ENCODE data around the gene PLA2G2E. TPM values are rescaled to one million over a fixed set of nuclear protein-coding genes. Genes with fewer than 3 reads are reported as not detected.

PLA2G2E gene
- total and polyA plus RNA-seq, 4 donors = not detected

- Histone ChIP-seq H3K27me3 (ENCODE audit: control insufficient read depth in 1 of 2, insufficient read depth in 2 of 2, low read length in 1 of 2) (no peaks in the 10 kb centered on the region), H3K9me3 (ENCODE audit: control insufficient read depth, low read length) (peaks cover 2% of the 10 kb centered on the region), H3K4me3 (ENCODE audit: low read length in 2 of 2) (no peak overlapping the region), H3K4me1 (ENCODE audit: control insufficient read depth in 1 of 2, insufficient read depth in 2 of 2, low read length in 2 of 2) (no peaks in the 10 kb centered on the region), H3K36me3 (ENCODE audit: control insufficient read depth in 1 of 2, insufficient read depth in 2 of 2, low read length in 1 of 2) (no peaks in the 10 kb centered on the region), H3K27ac (ENCODE audit: low read depth in 1 of 2, low read length in 2 of 2) (no peak overlapping the region)
- ATAC-seq (ENCODE audit: low FRiP score) = no peak
- DNase-seq = no peak
- 70 to 74% methylated on average over 11 of the region's 11 CpGs for WGBS, 2 donors
- intact Hi-C loops (cut with DNase I) = no loop called here
Observed at GRCh38 chr1:19955534-19956170, 32.2 kb upstream of the PLA2G2E start.

DNA sequence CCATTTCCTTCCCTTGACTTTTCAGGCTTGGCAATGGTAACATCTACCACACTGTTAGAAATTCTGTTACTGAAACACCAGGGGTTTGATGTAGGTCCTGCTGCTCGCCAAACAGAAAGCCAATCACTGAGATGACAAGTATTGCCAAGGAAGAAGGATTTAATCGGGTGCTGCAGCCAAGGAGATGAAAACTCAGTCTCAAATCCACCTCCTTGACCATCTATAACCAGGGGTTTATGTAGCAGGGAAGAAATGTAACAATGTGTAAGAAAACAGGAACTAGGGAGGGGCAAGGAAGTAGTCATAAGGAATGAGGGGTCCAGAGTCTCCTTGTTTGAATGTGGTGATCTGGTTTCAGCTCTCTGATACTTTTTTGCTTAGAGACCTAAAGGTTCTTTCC, 30.6 kb upstream of the PLA2G2E start:
- no peaks in the 10 kb centered on the region for H3K36me3 ChIP-seq (ENCODE audit: control insufficient read depth in 1 of 2, insufficient read depth in 2 of 2, low read length in 1 of 2)
- H3K4me3 ChIP-seq (ENCODE audit: low read length in 2 of 2) = no peak overlapping the region
- intact Hi-C loops (cut with DNase I) = no loop called here
- no peaks in the 10 kb centered on the region for H3K4me1 ChIP-seq (ENCODE audit: control insufficient read depth in 1 of 2, insufficient read depth in 2 of 2, low read length in 2 of 2)
- H3K9me3 ChIP-seq (ENCODE audit: control insufficient read depth, low read length) = peaks cover 2% of the 10 kb centered on the region
- WGBS, 2 donors = 83% methylated on average over 2 of the region's 2 CpGs
- no peak overlapping the region for H3K27ac ChIP-seq (ENCODE audit: low read depth in 1 of 2, low read length in 2 of 2)
- no peak for ATAC-seq (ENCODE audit: low FRiP score)
- DNase-seq = no peak
- no peaks in the 10 kb centered on the region for H3K27me3 ChIP-seq (ENCODE audit: control insufficient read depth in 1 of 2, insufficient read depth in 2 of 2, low read length in 1 of 2)

DNA sequence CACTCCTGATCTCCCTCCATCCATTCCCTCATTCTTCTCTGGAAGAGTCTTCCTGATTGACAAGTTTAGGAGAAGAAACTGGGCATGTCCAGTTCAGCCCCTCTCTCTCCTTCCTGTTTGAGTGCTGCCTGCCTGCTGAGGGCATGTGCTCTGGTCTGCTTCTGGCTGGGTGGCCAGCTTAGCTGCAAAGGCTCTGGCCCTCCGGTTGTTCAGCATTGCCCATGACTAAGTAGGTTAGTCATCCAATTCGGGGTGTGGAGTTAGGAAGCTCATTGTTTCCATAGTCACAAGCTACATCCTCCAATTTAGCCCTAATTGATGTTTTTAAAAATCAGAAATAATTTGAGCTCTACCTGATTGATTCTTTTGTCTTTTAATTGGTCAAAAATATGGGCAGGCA, 25.6 kb upstream of the PLA2G2E start:
- intact Hi-C loops (cut with DNase I) = no loop called here
- peaks cover 0 to 2% of the 10 kb centered on the region in 2 donors for H3K27me3 ChIP-seq (ENCODE audit: control insufficient read depth in 1 of 2, insufficient read depth in 2 of 2, low read length in 1 of 2)
- DNase-seq (no peak), ATAC-seq (ENCODE audit: low FRiP score) (no peak)
- H3K9me3 ChIP-seq (ENCODE audit: control insufficient read depth, low read length) = peaks cover 2% of the 10 kb centered on the region
- no peak overlapping the region for H3K4me3 ChIP-seq (ENCODE audit: low read length in 2 of 2)
- 54 to 59% methylated on average over 2 of the region's 2 CpGs for WGBS, 2 donors
- H3K27ac ChIP-seq (ENCODE audit: low read depth in 1 of 2, low read length in 2 of 2) = no peak overlapping the region
- no peaks in the 10 kb centered on the region for H3K4me1 ChIP-seq (ENCODE audit: control insufficient read depth in 1 of 2, insufficient read depth in 2 of 2, low read length in 2 of 2)
- no peaks in the 10 kb centered on the region for H3K36me3 ChIP-seq (ENCODE audit: control insufficient read depth in 1 of 2, insufficient read depth in 2 of 2, low read length in 1 of 2)

GRCh38 chr1:19946971-19947370, 23.6 kb upstream of the PLA2G2E start:
- ATAC-seq (ENCODE audit: low FRiP score) = no peak
- Histone ChIP-seq H3K4me1 (ENCODE audit: control insufficient read depth in 1 of 2, insufficient read depth in 2 of 2, low read length in 2 of 2) (no peaks in the 10 kb centered on the region), H3K9me3 (ENCODE audit: control insufficient read depth, low read length) (no peaks in the 10 kb centered on the region), H3K4me3 (ENCODE audit: low read length in 2 of 2) (no peak overlapping the region), H3K36me3 (ENCODE audit: control insufficient read depth in 1 of 2, insufficient read depth in 2 of 2, low read length in 1 of 2) (no peaks in the 10 kb centered on the region), H3K27ac (ENCODE audit: low read depth in 1 of 2, low read length in 2 of 2) (no peak overlapping the region), H3K27me3 (ENCODE audit: control insufficient read depth in 1 of 2, insufficient read depth in 2 of 2, low read length in 1 of 2) (peaks cover 0 to 2% of the 10 kb centered on the region in 2 donors)
- DNase-seq = no peak
- 63 to 65% methylated on average over 3 of the region's 3 CpGs for WGBS, 2 donors
- intact Hi-C loops (cut with DNase I) = no loop called here

DNA sequence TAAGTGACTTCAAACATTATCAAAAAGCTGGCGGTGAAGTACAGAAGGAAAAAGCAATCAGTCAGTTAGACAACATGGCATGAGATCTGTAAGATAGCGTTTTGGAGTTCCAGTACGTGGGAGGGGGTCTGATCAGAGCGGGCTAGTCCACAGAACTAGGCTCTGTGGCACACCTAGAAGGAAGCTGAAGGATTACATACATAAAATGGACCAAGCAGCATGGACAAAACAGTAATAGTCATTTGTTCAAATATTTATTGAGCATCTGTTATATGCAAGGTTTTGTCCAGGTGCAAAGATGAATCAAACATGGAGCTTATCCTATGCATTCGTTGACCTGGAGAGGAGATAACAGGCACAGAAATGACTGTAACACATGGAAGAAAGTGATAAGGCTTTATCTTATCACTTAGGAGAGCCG, 22.9 kb upstream of the PLA2G2E start:
- no peaks in the 10 kb centered on the region for H3K9me3 ChIP-seq (ENCODE audit: control insufficient read depth, low read length)
- intact Hi-C loops (cut with DNase I) = no loop called here
- no peak overlapping the region for H3K4me3 ChIP-seq (ENCODE audit: low read length in 2 of 2)
- H3K4me1 ChIP-seq (ENCODE audit: control insufficient read depth in 1 of 2, insufficient read depth in 2 of 2, low read length in 2 of 2) = no peaks in the 10 kb centered on the region
- H3K36me3 ChIP-seq (ENCODE audit: control insufficient read depth in 1 of 2, insufficient read depth in 2 of 2, low read length in 1 of 2) = no peaks in the 10 kb centered on the region
- no peak for ATAC-seq (ENCODE audit: low FRiP score)
- no peak overlapping the region for H3K27ac ChIP-seq (ENCODE audit: low read depth in 1 of 2, low read length in 2 of 2)
- H3K27me3 ChIP-seq (ENCODE audit: control insufficient read depth in 1 of 2, insufficient read depth in 2 of 2, low read length in 1 of 2) = peaks cover 0 to 2% of the 10 kb centered on the region in 2 donors
- WGBS, 2 donors = 46 to 56% methylated on average over 6 of the region's 6 CpGs
- DNase-seq = no peak

- WGBS, 2 donors = 19 to 28% methylated on average over 2 of the region's 2 CpGs
- intact Hi-C loops (cut with DNase I) = no loop called here
- Histone ChIP-seq H3K27ac (ENCODE audit: low read depth in 1 of 2, low read length in 2 of 2) (no peak overlapping the region), H3K36me3 (ENCODE audit: control insufficient read depth in 1 of 2, insufficient read depth in 2 of 2, low read length in 1 of 2) (no peaks in the 10 kb centered on the region), H3K9me3 (ENCODE audit: control insufficient read depth, low read length) (peaks cover 2% of the 10 kb centered on the region), H3K27me3 (ENCODE audit: control insufficient read depth in 1 of 2, insufficient read depth in 2 of 2, low read length in 1 of 2) (peaks cover 0 to 2% of the 10 kb centered on the region in 2 donors), H3K4me3 (ENCODE audit: low read length in 2 of 2) (no peak overlapping the region), H3K4me1 (ENCODE audit: control insufficient read depth in 1 of 2, insufficient read depth in 2 of 2, low read length in 2 of 2) (no peaks in the 10 kb centered on the region)
- ATAC-seq (ENCODE audit: low FRiP score) (no peak), DNase-seq (no peak)
Observed at GRCh38 chr1:19945914-19946313, 22.5 kb upstream of the PLA2G2E start.

DNA sequence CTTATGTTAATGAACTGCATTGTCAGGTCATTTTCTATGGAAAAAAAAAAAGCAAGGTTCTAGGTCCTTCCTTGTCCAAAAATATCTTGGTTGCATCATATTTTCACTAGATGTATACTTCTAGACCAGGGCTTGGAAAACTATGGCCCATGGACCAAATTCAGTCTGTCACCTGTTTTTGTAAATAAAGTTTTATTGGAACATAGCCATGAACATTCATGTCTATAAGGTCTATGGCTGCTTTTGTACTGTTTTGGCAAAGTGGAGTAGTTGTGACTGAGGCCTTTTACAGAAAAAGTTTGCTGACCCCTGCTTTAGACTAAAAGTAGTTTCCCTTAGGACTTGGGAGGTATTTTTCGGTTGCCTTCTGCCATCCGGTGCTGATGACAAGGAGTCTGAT, 19.2 kb upstream of the PLA2G2E start:
- H3K4me1 ChIP-seq (ENCODE audit: control insufficient read depth in 1 of 2, insufficient read depth in 2 of 2, low read length in 2 of 2) = no peaks in the 10 kb centered on the region
- no peak overlapping the region for H3K4me3 ChIP-seq (ENCODE audit: low read length in 2 of 2)
- H3K36me3 ChIP-seq (ENCODE audit: control insufficient read depth in 1 of 2, insufficient read depth in 2 of 2, low read length in 1 of 2) = no peaks in the 10 kb centered on the region
- ATAC-seq (ENCODE audit: low FRiP score) (no peak), DNase-seq (no peak)
- H3K9me3 ChIP-seq (ENCODE audit: control insufficient read depth, low read length) = peaks cover 3% of the 10 kb centered on the region
- intact Hi-C loops (cut with DNase I) = no loop called here
- no peaks in the 10 kb centered on the region for H3K27me3 ChIP-seq (ENCODE audit: control insufficient read depth in 1 of 2, insufficient read depth in 2 of 2, low read length in 1 of 2)
- 86 to 87% methylated on average over 2 of the region's 2 CpGs for WGBS, 2 donors
- H3K27ac ChIP-seq (ENCODE audit: low read depth in 1 of 2, low read length in 2 of 2) = no peak overlapping the region

- 47 to 56% methylated on average over 3 of the region's 3 CpGs for WGBS, 2 donors
- no peak for ATAC-seq (ENCODE audit: low FRiP score)
Observed at GRCh38 chr1:19942088-19942487, 18.7 kb upstream of the PLA2G2E start.

GRCh38 chr1:19941206-19941568, 17.8 kb upstream of the PLA2G2E start:
- Histone ChIP-seq H3K36me3 (ENCODE audit: control insufficient read depth in 1 of 2, insufficient read depth in 2 of 2, low read length in 1 of 2) (no peaks in the 10 kb centered on the region), H3K27ac (ENCODE audit: low read depth in 1 of 2, low read length in 2 of 2) (no peak overlapping the region), H3K9me3 (ENCODE audit: control insufficient read depth, low read length) (peaks cover 3% of the 10 kb centered on the region), H3K4me3 (ENCODE audit: low read length in 2 of 2) (no peak overlapping the region), H3K4me1 (ENCODE audit: control insufficient read depth in 1 of 2, insufficient read depth in 2 of 2, low read length in 2 of 2) (no peaks in the 10 kb centered on the region), H3K27me3 (ENCODE audit: control insufficient read depth in 1 of 2, insufficient read depth in 2 of 2, low read length in 1 of 2) (no peaks in the 10 kb centered on the region)
- intact Hi-C loops (cut with DNase I) = no loop called here
- WGBS, 2 donors = 91 to 95% methylated on average over 3 of the region's 3 CpGs
- ATAC-seq (ENCODE audit: low FRiP score) = no peak
- no peak for DNase-seq

More at GRCh38 chr1:19942088-19942487, 18.7 kb upstream of the PLA2G2E start:
- H3K36me3 ChIP-seq (ENCODE audit: control insufficient read depth in 1 of 2, insufficient read depth in 2 of 2, low read length in 1 of 2) = no peaks in the 10 kb centered on the region
- no peaks in the 10 kb centered on the region for H3K27me3 ChIP-seq (ENCODE audit: control insufficient read depth in 1 of 2, insufficient read depth in 2 of 2, low read length in 1 of 2)
- H3K9me3 ChIP-seq (ENCODE audit: control insufficient read depth, low read length) = peaks cover 3% of the 10 kb centered on the region
- H3K4me3 ChIP-seq (ENCODE audit: low read length in 2 of 2) = no peak overlapping the region
- intact Hi-C loops (cut with DNase I) = no loop called here
- no peak for DNase-seq
- no peaks in the 10 kb centered on the region for H3K4me1 ChIP-seq (ENCODE audit: control insufficient read depth in 1 of 2, insufficient read depth in 2 of 2, low read length in 2 of 2)
- no peak overlapping the region for H3K27ac ChIP-seq (ENCODE audit: low read depth in 1 of 2, low read length in 2 of 2)

All from aorta (tissue), 5 donors.